GM18861 (cell line): ENCODE data around the gene ZNF528.

Experiments used
- ATAC-seq: cut with Tn5 transposase; IDR thresholded peaks from one replicate; pipeline ENCODE4 v1.9.1; 2021; ENCODE audit not compliant: unreplicated experiment

The ZNF528 gene

DNA sequence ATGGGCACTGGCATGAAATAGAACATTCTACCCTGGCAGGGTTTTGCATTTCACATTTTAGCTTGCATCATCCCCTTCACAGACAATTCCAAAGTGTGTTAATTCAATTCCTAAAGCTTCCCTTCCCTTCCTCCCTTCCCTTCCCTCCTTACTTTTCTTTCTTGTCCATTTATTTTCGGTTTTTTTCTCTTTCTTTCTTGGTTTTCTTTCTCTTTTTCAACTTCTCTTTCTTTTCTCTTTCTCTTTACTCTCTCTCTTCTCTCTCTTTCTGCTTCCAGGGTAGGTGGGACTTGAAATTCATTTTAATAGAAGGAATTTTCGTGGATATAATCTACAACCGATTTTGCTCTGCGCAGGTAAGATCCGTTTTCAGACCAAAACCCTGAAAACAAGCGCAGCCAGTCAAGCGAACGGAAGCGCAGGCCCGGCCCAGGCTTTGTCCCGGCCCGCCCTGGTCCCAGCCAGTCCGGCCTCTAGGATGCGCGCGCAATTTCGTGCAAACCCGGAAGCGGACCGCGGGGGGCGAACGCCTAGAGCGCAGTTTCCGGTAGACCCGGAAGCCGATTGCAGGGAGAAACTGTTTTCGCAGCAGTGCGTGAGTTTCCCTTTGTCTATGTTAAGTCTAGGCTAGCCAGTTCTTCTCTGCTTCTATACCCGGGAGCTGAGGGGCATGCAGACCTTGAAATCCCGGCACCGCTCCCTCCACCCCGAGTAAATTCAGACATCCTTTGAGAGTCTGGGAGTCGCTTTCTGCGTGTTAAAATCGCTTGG lies at the start of gene ZNF528:
TSS of gene ZNF528 (plus strand) at position 540 of the 771 bp plus-strand sequence. CDS start 4,165 bp downstream, outside the sequence.
- ATAC-seq, result no peak

DNA sequence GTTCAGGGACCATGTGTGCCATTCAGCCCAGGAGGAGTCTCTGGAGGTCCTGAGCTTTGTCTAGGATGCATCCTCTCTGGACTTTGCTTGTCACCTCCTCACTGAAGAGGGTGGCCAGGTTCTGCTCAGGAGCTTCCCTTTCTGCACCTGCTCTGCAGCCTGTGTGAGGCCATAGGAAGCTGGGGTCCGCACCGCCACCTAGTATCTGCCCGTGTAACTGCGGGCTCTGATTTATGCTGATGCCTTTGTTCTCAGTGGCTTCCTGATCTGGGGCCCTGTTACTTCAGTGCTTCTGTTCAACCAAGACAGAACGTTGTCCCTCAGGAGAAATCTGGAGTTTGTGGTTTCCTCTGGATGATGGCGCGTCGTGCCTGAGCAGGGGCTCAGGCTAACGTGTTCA lies 46.1 kb upstream of the ZNF528 start:
- no peak for ATAC-seq

DNA sequence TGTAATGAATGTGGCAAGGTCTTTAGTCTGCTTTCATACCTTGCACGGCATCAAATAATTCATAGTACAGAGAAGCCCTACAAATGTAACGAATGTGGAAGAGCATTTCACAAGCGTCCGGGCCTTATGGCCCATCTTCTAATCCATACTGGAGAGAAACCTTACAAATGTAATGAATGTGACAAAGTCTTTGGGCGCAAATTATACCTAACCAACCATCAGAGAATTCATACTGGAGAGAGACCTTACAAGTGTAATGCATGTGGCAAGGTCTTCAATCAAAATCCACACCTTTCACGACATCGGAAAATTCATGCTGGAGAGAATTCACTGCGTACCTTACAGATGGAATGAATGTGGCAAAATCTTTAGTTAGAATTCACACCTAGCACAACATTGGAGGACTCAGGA lies 31.2 kb upstream of the ZNF528 start:
- ATAC-seq, result no peak

DNA sequence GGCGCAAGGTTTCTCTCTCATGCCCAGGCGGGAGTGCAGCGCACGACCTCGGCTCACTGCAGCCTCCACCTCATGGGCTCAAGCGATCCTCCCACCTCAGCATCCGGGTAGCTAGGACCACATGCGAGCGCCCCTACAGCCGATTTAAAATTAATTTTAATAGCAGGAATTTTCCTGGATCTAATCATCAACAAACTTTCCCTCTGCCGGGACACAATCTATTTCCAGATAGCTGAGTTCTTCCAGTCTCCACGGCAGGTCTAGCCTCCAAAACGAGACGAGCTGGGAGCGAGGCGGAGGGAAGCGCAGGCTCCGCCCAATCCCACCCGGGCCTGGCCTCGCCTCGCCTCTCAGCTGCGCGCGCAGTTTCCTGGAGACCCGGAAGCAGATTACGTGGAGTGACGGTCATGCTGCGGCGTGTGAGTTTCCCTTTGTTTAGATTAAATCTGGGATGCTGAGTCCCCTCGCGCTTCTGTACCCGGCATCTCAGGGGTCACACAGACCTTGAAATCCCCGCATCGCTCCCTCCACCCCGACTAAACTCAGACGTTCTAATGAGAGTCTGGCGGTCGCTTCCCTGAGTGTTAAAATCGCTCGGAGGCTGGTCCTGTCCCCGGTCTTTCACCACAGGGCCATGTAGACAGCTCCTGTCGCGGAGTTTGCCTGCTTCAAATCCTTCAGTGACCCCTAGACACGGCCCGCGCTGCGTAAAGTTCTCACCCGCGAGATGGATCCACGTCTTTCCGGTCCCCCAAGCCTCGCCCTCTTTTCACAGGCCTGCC lies 27.9 kb upstream of the ZNF528 start, which contains the start of gene ZNF880:
TSS of gene ZNF880 (plus strand) at position 365 of the 782 bp plus-strand sequence. CDS start at position 408, 43 bp downstream.
- ATAC-seq, result no peak

DNA sequence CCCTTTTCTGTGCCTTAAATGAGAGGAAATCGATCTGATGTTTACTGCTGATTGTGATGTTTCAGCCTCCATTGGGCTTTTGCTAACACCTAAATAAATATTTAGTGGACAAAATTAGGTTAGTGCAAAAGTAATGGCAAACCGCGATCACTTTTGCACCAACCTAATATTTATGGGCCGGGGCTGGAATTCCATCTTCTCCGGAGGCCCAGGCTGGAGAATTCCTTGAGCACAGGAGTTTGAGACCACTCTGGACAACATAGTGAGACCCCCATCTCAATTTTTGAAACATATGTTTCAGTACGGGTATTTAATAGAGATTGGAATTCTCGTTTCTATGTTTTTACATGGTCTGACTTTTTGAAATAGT lies 27.3 kb upstream of the ZNF528 start:
- no peak for ATAC-seq

DNA sequence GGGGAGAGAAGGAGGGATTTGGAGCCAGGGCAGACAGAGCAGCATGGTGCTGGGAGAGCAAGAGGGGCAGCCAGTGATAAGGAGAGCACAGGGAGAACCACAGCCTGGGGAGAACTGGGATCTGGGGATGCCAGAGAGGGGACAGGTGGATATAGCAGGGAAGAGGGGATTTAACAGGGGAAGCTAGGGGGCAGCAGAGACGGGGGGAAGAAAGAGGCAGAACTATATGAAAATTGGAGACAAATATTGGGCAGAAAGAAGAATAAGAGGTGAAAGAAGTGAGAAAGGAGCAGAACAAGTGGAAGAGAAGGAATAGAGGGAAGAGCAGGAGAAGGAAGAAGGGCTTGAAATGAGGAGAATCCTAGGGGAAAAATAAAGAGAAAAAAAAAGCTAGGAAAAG lies 6.5 kb upstream of the ZNF528 start:
- no peak for ATAC-seq

DNA sequence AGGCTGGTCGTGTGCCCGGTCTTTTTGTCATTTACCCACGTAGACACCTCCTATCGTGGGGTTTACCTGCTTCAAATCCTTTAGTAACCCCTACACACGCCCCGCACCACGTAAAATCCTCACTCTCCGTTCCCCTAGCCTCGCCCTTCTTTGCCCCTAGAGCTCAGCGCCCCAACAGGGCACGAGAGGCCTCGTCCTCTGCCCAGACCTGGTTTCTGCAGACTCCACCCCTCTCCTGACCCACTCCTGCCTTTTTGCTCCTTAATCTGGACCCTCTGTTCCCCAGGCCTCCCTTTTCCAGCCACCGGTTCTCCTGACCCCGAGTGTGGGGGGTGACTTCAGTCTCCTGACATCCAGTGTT lies 412 bp downstream of the ZNF528 start:
- ATAC-seq, result no peak

DNA sequence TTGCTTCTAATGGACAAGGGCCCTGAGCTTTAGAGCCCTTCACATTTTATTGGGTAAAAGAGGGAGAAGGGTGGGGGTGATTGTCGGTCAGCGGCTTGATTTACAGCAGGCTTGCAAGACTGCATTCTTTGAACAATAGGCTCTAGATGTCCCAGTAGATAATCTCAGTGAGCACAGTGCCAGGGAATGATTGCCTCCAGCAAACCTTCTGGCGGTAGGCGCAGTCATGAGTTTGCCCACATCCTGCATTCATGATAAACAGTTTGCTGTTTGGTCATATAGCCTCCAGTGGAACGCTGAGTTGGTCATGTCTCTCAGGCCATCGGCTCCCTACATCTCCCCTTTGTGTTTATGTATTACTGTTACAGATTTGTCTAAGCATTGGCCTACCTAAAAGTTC lies 12.6 kb downstream of the ZNF528 start:
- no peak for ATAC-seq

DNA sequence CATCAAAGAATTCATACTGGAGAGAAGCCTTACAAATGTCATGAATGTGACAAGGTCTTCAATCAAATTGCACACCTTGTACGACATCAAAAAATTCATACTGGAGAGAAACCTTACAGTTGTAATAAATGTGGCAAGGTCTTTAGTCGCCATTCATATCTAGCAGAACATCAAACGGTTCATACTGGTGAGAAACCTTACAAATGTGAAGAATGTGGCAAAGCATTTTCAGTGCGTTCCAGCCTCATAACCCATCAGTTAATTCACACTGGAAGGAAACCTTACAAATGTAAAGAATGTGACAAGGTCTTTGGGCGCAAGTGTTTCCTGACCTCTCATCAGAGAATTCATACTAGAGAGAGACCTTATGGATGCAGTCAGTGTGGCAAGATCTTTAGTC lies 18.1 kb downstream of the ZNF528 start:
- ATAC-seq, result no peak

DNA sequence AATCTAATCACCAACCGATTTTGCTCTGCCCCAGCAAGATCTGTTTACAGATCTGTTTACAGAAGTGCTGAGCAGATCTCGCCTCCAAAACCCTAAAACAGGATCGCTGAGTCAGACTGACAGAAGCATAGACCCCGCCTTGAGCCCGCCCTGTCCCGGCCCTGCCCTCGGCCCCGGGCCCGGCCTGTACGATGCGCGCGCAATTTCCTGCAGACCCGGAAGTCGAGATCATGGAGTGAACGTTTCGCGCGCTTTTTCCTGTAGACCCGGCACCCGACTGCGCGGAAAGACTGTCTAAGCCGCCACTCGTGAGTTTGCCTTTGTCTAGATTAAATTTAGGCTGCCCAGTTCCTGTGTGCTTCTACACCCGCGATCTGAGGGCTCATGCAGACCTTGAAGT lies 31.3 kb downstream of the ZNF528 start, which contains the start of gene ZNF534:
TSS of gene ZNF534 (plus strand) at position 212 of the 400 bp plus-strand sequence. CDS start 2,327 bp downstream, outside the sequence.
- ATAC-seq, result no peak

DNA sequence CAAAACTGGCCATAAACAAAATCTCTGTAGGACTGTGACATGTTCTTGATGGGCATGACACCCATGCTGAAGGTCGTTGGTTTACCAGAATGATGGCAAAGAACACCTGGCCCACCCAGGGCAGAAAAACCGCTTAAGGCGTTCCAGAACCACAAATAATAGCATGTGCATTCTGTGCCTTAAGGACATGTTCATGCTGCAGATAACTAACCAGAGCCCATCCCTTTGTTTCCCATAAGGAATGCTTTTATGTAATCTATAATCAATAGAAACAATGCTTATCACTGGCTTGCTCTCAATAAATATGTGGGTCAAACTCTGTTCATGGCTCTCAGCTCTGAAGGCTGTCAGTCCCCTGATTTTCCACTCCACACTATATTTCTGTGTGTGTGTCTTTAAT lies 44.5 kb downstream of the ZNF528 start:
- no peak for ATAC-seq

DNA sequence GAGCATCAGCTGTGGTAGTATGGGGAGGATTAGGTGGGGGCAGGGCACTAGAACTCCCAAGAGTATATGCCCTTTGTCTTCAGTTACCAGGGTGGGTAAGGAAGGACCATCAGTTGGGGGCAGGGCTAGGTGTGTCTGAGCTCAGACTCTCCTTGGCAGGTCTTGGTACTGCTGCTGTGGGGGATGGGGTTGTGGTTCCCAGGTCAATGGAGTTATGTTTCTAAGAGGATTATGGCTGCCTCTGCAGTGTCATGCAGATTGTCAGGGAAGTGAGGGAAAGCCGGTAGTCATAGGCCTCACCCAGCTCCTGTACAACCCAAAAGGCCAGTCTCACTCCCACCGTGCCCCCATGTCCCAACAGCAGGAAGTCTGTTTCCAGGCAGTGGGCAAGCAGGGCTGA lies 46.9 kb downstream of the ZNF528 start:
- ATAC-seq, result no peak

DNA sequence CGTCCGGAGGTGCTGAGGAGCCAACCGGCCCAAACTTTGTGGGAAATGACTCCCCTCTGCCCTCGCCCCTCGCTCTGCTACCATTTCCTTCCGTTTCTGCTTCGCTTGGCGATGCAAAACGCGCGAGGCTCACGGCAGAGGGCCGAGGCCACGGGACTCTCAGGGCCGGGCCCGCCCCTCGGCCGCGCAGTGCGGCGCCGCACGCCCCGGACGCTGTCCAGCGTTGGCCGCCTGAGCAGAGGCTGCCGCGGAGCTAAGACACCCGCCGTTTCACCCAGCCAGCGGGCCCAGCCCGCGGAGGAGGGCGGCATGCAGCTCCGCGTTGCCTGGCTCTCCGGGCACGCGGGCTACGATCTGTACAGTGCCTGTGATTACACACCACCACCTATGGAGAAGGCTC lies 53.6 kb downstream of the ZNF528 start:
- no peak for ATAC-seq

DNA sequence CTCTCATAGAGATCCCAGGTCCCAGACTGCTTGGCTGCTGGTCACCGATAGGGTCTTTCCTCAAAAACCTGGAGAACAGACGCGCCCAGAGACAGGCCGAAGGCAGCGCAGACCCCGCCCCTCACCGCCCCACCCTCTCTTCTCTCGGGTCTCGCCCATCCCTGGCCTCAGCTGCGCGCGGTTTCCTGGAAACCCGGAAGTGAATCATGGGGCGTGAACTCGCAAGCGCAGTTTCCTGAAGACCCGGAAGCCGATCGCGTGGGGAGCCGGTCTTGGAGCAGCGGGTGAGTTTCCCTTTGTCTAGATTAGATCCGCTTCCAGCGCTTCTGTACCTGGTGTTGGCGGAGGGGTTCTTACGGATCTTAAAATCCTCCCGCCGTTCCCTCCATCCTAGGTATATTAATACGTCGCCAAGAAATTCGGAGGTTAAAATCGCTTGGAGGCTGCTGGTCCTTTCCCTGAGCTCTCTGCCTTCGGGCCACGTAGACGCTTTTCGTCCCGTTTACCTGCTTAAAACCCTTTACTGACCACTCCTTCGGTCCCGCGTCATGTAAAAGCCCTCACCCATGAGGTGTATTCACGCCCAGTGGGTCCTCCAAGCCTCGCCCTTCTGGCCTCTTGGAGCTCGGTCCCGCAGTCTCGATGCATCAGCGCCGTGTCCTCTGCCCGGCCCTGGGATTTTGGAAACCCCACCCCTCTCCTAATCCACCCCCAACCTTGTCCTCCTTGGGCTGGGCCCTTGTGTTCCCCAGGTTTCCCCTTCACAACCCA lies 55.9 kb downstream of the ZNF528 start, which contains the start of gene ZNF578:
TSS of gene ZNF578 (plus strand) at position 230 of the 771 bp plus-strand sequence. CDS start 48,293 bp downstream, outside the sequence.
- no peak for ATAC-seq

DNA sequence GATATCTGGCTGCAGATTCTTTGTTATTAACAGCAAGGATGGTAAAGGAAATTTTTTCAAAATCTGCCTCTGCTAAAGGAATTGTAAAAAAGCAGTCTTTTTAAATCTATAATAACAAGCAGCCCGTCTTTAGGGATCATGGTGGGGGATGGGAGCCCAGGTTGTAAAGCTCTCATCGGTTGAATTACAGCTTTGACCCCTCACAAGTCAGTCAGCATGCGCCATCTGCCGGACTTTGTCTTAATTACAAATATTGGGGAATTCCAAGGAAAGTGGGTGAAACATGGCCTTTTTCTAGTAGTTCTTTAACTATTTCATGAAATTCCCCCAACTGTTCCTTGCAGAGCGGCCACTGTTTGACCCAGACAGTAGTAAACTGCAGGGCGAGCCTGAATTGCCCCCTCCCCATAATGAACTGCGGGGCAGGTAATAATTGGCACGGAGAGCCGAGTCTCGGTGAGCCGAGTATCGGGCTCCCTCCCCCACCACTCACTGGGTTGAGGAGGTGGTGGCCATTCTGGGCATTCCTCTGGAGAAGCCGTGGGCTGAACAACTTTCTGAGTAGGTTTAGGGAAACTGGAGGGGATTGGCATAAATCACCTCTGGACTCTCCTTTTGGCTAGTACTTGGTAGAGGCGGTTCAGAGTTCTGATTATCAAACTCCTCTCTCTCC lies 67.3 kb downstream of the ZNF528 start:
- no peak for ATAC-seq
